HG03139 (cell line): ENCODE data around the gene RESP18.
"Not testable (repeated sequence)": the region's sequence is repeated elsewhere in the genome, so short reads cannot be mapped to it uniquely, and the experiment has no call there.

ENCODE experiments used
- ATAC-seq: cut with Tn5 transposase; IDR thresholded peaks from one replicate; pipeline ENCODE4 v1.9.1; 2021; ENCODE audit not compliant: unreplicated experiment

Gene RESP18

DNA sequence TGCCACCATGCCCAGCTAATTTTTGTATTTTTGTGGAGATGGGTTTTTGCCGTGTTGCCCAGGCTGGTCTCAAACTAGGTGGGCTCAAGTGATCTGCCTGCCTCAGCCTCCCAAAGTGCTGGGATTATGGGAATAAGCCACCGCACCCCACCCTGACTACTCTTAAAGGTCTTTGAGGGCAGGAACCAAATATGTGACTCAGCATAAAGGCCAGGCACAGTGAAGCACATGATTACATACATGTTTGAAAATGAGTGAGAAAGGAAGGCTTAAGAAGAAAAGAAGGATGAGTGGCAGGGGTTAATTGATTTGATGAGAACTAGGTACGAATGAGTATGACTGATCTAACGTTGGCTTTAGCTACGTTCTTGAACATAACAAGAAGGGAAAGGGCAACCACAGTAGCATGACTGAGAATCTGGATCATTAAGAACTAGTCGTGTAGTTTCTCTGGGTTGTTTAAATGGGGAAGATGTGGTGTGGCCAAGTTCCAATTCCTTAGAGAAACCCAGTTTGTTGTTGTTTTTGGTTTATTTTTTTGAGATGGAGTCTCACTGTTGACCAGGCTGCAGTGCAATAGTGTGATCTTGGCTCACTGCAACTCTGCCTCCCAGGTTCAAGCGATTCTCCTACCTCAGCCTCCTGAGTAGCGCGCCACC lies 6.8 kb downstream of the RESP18 start:
- no peak for ATAC-seq

- ATAC-seq = no peak
These were observed 7.4 kb downstream of the RESP18 start for GRCh38 chr2:219325136-219325535.

DNA sequence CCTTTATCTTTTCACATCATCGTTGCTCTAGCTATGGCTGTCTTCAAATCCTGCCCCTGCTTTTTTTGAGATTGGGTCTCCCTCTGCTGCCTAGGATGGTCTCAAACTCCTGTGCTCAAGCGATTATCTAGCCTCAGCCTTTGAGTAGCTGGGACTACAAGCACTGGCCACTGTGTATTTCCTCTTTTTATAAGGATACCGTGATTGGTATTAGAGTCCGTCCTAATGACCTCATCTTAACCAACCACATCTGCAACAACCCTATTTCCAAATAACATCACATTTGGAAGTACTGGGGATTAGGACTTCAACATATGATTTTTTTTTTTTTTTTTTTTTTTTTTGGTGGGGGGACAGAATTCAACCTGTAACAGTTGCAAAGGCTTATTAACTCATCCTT lies 9.1 kb downstream of the RESP18 start:
- no peak for ATAC-seq

DNA sequence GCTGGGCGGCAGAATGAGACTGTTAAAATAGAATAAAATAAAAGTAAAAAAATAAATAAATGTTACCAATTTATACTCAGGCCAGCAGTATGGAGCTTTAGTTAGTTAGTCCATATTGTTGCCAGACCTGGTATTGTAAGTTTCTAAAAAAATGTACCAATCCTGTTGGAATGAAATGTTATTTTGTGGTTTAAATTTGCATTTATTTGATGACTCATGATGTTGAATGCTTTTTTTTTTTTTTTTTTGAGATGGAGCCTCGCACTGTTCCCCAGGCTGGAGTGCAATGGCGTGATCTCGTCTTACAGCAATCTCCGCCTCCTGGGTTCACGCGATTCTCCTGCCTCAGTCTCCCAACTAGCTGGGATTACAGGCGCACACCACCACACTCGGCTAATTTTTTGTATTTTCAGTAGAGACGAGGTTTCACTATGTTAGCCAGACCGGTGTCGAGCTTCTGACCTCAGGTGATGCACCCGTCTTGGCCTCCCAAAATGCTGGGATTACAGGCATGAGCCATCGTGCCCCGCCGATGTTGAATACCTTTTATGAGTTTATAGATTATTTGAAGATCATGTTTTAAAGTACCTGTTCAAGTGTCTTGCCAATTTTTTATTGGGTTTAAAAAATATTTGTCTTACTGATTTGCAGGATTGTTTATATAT lies 17.6 kb downstream of the RESP18 start:
- ATAC-seq = no peak

DNA sequence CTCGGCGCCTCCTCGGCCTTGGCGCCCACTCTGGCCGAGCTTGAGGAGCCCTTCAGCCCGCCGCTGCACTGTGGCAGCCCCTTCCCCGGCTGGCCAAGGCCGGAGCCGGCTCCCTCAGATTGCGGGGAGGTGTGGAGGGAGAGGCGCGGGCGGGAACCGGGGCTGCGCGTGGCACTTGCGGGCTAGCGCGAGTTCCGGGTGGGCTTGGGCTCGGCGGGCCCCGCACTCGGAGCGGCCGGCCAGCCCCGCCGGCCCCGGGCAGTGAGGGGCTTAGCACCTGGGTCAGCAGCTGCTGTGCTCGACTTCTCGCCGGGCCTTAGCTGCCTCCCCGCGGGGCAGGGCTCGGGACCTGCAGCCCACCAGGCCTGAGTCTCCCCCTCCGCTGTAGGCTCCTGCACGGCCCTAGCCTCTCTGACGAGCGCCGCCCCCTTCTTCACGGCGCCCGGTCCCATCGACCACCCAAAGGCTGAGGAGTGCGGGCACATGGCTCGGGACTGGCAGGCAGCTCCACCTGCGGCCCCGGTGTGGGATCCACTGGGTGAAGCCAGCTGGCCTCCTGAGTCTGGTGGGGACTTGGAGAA lies 19.8 kb downstream of the RESP18 start:
- not testable (repeated sequence) for ATAC-seq

GRCh38 chr2:219309278-219309677 lies 23.3 kb downstream of the RESP18 start, which contains the start of gene PTPRN:
TSS of gene PTPRN (minus strand) at chr2:219309401. CDS start at chr2:219309332, 69 bp downstream.
- no peak for ATAC-seq

- ATAC-seq = no peak
These were observed 24.1 kb downstream of the RESP18 start for GRCh38 chr2:219308142-219309101.

- no peak for ATAC-seq
These were observed 26.5 kb downstream of the RESP18 start for GRCh38 chr2:219306047-219306446.

GRCh38 chr2:219304223-219304622 lies 28.3 kb downstream of the RESP18 start:
- no peak for ATAC-seq

GRCh38 chr2:219302412-219302968 lies 30.1 kb downstream of the RESP18 start:
- no peak for ATAC-seq

- ATAC-seq = no peak
These were observed 32.5 kb downstream of the RESP18 start for GRCh38 chr2:219300022-219300421.

- no peak for ATAC-seq
These were observed 33.2 kb downstream of the RESP18 start for GRCh38 chr2:219299372-219299760.

DNA sequence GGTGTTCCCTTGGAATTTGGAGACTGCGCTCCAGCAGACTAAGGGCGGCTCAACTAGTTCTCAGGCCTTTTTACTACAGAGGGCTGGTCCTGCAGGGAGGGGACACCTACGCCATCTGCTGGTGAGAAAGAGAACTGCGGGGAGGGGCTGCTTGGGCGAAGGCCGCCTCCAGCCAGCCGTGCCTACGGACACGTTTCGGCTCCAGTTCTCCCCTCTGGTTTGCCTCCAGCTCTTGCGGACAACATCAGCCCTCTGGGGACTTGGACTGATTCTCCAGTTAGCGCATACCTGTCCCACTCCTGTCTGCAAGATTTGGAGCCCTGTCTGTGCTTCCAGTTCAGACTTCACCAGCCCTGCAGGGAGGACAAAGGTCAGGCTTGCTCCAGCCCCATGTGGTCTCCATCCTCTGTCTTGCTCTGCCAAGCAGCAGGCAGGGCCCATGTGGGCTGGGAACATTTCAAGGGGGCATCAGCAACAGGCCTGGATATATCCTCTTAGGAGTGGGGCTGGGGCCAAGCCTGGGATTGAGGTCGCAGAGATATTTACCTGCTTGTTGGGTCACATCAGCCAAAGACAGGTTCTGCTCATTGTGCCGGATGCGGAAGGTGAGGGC lies 33.7 kb downstream of the RESP18 start:
- peak; percentile 45 for ATAC-seq

- ATAC-seq = no peak
These were observed 34.6 kb downstream of the RESP18 start for GRCh38 chr2:219297766-219298456.

DNA sequence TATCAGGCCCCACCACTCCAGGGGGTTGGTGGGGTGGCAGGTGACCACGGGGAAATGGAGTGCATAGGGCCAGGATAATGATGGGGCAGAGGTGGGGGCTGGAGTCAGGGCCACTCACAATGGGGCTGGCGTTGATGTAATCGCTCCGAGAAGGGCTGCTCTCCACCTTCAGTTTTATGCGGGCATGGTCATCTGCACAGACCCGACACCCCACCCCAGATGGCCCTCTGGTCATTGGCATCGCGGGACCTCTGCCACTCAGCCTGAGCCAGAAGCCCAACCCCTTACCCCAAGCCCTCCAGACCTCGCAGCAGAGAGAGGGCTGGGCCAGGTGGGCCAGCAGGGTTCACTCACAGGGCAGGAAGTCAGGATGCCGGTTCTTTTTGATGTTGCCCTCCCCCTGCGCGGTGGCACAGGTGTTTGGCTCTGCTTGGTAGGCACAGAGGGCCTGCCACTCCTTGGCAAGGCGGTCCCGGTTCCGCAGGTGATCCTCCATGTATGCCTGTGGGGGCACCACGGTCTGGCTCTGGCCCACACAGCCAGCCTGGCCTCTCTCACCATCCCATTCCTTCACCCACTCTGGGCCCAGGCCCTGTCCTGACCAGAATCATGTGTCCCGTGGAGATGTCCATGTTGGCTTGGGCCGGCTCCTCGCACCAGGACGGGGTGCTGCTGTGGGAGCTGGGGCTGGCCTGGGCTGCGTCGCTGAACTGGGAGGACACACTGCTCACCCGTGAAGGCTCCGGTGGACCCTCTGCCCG lies 35.7 kb downstream of the RESP18 start:
- no peak for ATAC-seq

DNA sequence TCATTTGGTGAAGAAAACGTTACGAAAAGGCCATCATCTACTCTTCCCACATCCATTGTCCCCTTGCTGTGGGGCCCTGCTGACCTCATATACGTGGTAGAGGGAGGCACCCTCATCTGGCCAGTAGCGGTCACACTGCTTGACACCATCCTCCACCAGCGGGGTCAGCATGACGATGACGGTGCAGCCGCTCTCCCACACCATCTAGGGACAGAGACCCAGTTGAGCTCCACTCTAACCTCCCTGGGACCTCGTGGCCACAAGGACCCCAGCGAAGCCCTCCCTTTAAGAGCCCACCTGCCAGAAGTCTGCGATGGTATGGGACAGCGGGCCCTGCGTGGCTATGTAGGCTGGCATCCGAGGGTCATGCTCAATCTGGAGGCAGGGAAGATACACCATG lies 36.4 kb downstream of the RESP18 start:
- no peak for ATAC-seq

DNA sequence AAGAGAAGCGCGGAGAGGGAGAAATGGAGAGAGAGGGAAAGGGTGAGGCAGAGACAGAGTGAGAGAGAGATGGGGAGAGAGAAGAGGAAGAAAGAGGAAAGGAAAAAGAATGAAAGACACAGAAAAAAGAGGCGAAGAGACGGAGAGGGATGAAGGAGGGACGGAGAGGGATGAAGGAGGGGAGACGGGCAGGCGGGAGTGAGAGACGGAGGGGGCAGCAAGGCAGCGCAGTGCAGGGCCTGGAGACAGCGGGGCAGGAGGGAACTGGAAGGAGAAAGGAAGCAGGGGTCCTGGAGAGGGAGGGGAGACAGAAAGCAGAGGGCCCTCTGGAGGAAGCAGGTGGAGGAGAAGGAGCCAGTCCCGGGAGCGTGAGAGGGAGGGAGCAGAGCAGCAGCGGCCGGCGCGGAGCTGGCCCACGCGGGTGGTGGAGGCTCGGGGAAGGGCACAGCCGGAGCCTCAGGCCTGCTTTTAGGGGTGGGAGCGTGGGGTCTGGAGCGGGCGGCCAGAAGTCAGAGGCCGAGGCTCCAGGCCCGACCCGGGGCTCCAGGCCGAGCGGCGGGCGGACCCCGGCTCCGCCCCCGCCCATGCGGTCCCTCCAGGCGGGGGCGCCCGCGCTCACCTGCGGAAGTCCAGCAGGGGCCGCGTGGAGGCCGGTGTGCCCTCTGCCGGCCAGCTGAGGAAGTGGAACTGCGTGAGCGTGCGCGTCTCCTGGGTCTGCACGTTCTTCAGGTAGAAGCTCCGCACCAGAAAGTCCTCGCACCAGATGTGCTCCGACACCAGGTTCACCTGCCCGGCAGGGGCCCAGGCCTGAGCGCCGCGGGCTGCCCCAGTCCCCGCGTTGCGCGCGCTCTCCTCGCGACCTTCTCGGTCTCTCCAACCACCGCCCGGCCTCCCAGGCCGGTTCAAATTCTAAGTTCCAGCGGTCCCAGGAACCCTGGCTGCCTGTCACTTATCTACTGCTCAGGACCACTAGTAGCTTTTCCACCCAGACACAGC lies 37.9 kb downstream of the RESP18 start:
- peak; percentile 84 for ATAC-seq

- no peak for ATAC-seq
These were observed 38.8 kb downstream of the RESP18 start for GRCh38 chr2:219293736-219294231.
